UCSD-AML1 (cell line): ENCODE data around the gene FCN1.

ENCODE experiments used
- DNase-seq: peaks from one replicate; lab custom pipeline; 2025; ENCODE audit not compliant: unreplicated experiment; lab: John Stamatoyannopoulos, UW

FCN1 gene

GRCh38 chr9:134951994-134952393, 34.3 kb upstream of the FCN1 start:
- no peak for DNase-seq

- DNase-seq = no peak
Measured at GRCh38 chr9:134951461-134951860, 33.7 kb upstream of the FCN1 start.

GRCh38 chr9:134950386-134951210, 32.9 kb upstream of the FCN1 start:
- no peak for DNase-seq

GRCh38 chr9:134949681-134950385, 32.1 kb upstream of the FCN1 start:
- no peak for DNase-seq

GRCh38 chr9:134948149-134948548, 30.4 kb upstream of the FCN1 start:
- DNase-seq = no peak

GRCh38 chr9:134947265-134947955, 29.7 kb upstream of the FCN1 start:
- DNase-seq = no peak

GRCh38 chr9:134946663-134947062, 29.0 kb upstream of the FCN1 start:
- no peak for DNase-seq

- DNase-seq = no peak
Measured at GRCh38 chr9:134945509-134946275, 28.0 kb upstream of the FCN1 start.

- no peak for DNase-seq
Measured at GRCh38 chr9:134944916-134945315, 27.2 kb upstream of the FCN1 start.

- DNase-seq = no peak
Measured at GRCh38 chr9:134944351-134944802, 26.7 kb upstream of the FCN1 start.

- DNase-seq = no peak
Measured at GRCh38 chr9:134943836-134944235, 26.1 kb upstream of the FCN1 start.

- DNase-seq = no peak
Measured at GRCh38 chr9:134943411-134943810, 25.7 kb upstream of the FCN1 start.

- no peak for DNase-seq
Measured at GRCh38 chr9:134942788-134943184, 25.1 kb upstream of the FCN1 start.

- DNase-seq = no peak
Measured at GRCh38 chr9:134942011-134942787, 24.5 kb upstream of the FCN1 start.

GRCh38 chr9:134940236-134941208, 22.8 kb upstream of the FCN1 start:
- DNase-seq = no peak

GRCh38 chr9:134939836-134940235, 22.1 kb upstream of the FCN1 start:
- no peak for DNase-seq

GRCh38 chr9:134939080-134939733, 21.5 kb upstream of the FCN1 start:
- DNase-seq = no peak

- no peak for DNase-seq
Measured at GRCh38 chr9:134938346-134939079, 20.8 kb upstream of the FCN1 start.
